Mesendoderm (in vitro differentiated cells): ENCODE data around the gene INVS.

Experiments
- DNase-seq: peaks from one replicate; pipeline ENCODE4 v3.0.0; 2013
- H2AK5ac ChIP-seq: 2 replicates; pipeline ENCODE4 v1.6.1; 2013; ENCODE audit warnings: low read length, inconsistent platforms
- H2BK120ac ChIP-seq: 2 replicates; pipeline ENCODE4 v1.6.1; 2013; ENCODE audit warnings: low read depth, mild to moderate bottlenecking, low read length, moderate library complexity, mixed read lengths
- H2BK15ac ChIP-seq: replicated peaks from 2 replicates; pipeline ENCODE4 v1.6.1; 2013; ENCODE audit warnings: low read depth, mild to moderate bottlenecking, moderate library complexity
- H2BK5ac ChIP-seq: 2 replicates; pipeline ENCODE4 v1.6.1; 2013; ENCODE audit warnings: low read length, inconsistent platforms
- H3K18ac ChIP-seq: 2 replicates; pipeline ENCODE4 v1.6.1; 2013; ENCODE audit warnings: mild to moderate bottlenecking, low read length, mixed read lengths
- H3K23ac ChIP-seq: one replicate; pipeline ENCODE4 v1.6.1; 2013; ENCODE audit warnings: low read length
- H3K27ac ChIP-seq: 2 replicates; pipeline ENCODE4 v1.5.1; 2013; ENCODE audit warnings: low read depth, mild to moderate bottlenecking, inconsistent platforms, low read length, moderate library complexity
- H3K27me3 ChIP-seq: 2 replicates; pipeline ENCODE4 v1.6.1; 2013; ENCODE audit warnings: low read length, control low read depth, mild to moderate bottlenecking, inconsistent platforms; ENCODE audit not compliant: insufficient read depth, poor library complexity
- H3K36me3 ChIP-seq: 2 replicates; pipeline ENCODE4 v1.6.1; 2013; ENCODE audit warnings: low read length, inconsistent platforms; ENCODE audit not compliant: control insufficient read depth, insufficient read depth
- H3K4ac ChIP-seq: one replicate; pipeline ENCODE4 v1.6.1; 2013; ENCODE audit warnings: low read depth, mild to moderate bottlenecking, low read length, moderate library complexity
- H3K4me1 ChIP-seq: 2 replicates; pipeline ENCODE4 v1.6.1; 2013; ENCODE audit warnings: low read depth, low read length, inconsistent platforms; ENCODE audit not compliant: control insufficient read depth
- H3K4me2 ChIP-seq: 2 replicates; pipeline ENCODE4 v1.6.1; 2013; ENCODE audit warnings: low read length
- H3K4me3 ChIP-seq: 2 replicates; pipeline ENCODE4 v1.5.1; 2013; ENCODE audit warnings: mild to moderate bottlenecking, low read length
- H3K56ac ChIP-seq: one replicate; pipeline ENCODE4 v1.6.1; 2013; ENCODE audit warnings: low read length
- H3K79me1 ChIP-seq: 2 replicates; pipeline ENCODE4 v1.6.1; 2013; ENCODE audit warnings: low read length, inconsistent platforms
- H3K79me2 ChIP-seq: 2 replicates; pipeline ENCODE4 v1.6.1; 2013; ENCODE audit warnings: mild to moderate bottlenecking, low read length; ENCODE audit not compliant: control insufficient read depth, insufficient read depth
- H3K9ac ChIP-seq: 2 replicates; pipeline ENCODE4 v1.6.1; 2013; ENCODE audit warnings: low read length, inconsistent platforms
- H4K5ac ChIP-seq: one replicate; pipeline ENCODE4 v1.6.1; 2013; ENCODE audit warnings: low read length
- H4K8ac ChIP-seq: one replicate; pipeline ENCODE4 v1.6.1; 2013; ENCODE audit warnings: low read depth, mild to moderate bottlenecking, control low read depth, low read length, moderate library complexity
- WGBS: extraction: QIAGEN DNeasy Blood & Tissue Kit; methylation state at CpG from one replicate; pipeline ENCODE4 v1.1.7; 2013; ENCODE audit warnings: low lambda C conversion rate, missing lambda C conversion rate; ENCODE audit not compliant: insufficient coverage; ENCODE audit errors: extremely low coverage; 5-methylcytosine and 5-hydroxymethylcytosine counted together

Gene INVS

DNA sequence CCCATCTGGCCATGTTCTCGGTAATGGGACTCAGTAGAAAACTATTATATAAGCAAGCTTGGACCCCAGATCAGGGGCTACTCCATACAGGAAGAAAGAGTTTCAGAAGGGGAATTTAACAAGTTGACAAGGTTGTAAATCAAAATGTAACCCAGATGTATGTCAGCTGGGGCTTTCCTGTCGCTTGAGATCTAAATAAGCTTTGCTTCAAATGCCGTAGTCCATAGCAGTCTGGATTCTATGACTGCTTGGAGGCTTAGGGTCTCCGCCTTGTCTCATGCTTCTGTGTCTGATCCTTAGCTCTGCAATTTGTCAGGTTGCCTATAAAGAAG, 183.3 kb downstream of the INVS start:
- Histone ChIP-seq H3K79me2 (no peaks in the 10 kb centered on the region), H2BK15ac (no peak overlapping the region), H3K18ac (no peak overlapping the region), H3K4me3 (no peak overlapping the region), H2BK5ac (no peak overlapping the region), H3K27me3 (no peaks in the 10 kb centered on the region), H3K27ac (no peak overlapping the region), H3K56ac (no peak overlapping the region), H4K5ac (no peak overlapping the region), H3K79me1 (no peaks in the 10 kb centered on the region), H3K36me3 (no peaks in the 10 kb centered on the region), H3K9ac (no peak overlapping the region), H3K23ac (no peak overlapping the region), H2AK5ac (no peak overlapping the region), H3K4me1 (no peaks in the 10 kb centered on the region), H3K4ac (no peak overlapping the region), H4K8ac (no peak overlapping the region), H3K4me2 (no peak overlapping the region), H2BK120ac (no peak overlapping the region)
- WGBS: no CpG with 5 or more reads among the region's 4 CpGs
- DNase-seq: no peak

DNA sequence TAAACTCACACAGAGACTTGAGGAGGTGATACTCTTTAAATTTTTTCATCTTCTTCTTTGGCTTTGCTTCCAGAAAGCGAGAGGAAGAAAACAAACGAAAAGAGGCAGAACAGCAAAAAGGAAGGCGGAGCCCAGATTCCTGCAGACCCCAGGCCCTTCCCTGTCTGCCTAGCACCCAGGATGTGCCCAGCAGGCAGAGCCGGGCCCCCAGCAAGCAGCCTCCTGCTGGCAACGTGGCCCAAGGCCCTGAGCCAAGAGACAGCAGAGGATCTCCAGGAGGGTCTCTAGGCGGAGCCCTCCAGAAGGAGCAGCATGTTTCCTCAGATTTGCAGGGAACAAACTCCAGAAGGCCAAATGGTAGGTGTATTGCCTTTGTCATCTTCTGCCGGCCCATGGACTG, 185.2 kb downstream of the INVS start:
- no peak overlapping the region for H3K9ac ChIP-seq

DNA sequence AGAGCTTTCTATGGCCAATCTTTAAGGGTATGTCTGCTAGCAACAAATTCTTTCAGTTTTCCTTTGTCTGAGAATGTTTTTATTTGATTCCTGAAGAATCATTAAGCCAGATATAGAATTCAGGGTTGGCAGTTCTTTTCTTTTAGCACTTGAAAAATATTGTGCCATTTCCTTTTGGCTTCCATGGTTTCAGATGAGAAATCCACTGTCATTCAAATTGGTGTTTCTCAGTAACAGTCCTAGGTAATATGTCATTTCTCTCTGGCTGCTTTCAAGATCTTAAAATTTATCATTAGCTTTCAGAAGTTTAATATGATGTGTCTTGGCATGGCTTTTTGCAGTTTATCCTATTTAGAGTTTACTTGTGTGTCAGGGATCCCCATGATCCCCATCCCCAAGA, 186.0 kb downstream of the INVS start:
- Histone ChIP-seq H3K27me3 (no peaks in the 10 kb centered on the region), H2BK120ac (no peak overlapping the region), H3K4me1 (no peaks in the 10 kb centered on the region), H3K4ac (no peak overlapping the region), H3K9ac (no peak overlapping the region), H2AK5ac (no peak overlapping the region), H2BK5ac (no peak overlapping the region), H4K5ac (no peak overlapping the region), H3K56ac (no peak overlapping the region), H2BK15ac (no peak overlapping the region), H3K4me3 (no peak overlapping the region), H3K79me1 (no peaks in the 10 kb centered on the region), H3K18ac (no peak overlapping the region), H3K23ac (no peak overlapping the region), H3K36me3 (no peaks in the 10 kb centered on the region), H3K4me2 (no peak overlapping the region), H4K8ac (no peak overlapping the region), H3K27ac (no peak overlapping the region), H3K79me2 (no peaks in the 10 kb centered on the region)
- no peak for DNase-seq

More for the DNA sequence above, 185.2 kb downstream of the INVS start:
- WGBS: no CpG with 5 or more reads among the region's 7 CpGs
- Histone ChIP-seq H3K27me3 (no peaks in the 10 kb centered on the region), H3K4me1 (no peaks in the 10 kb centered on the region), H4K8ac (no peak overlapping the region), H3K4ac (no peak overlapping the region), H2BK15ac (no peak overlapping the region), H4K5ac (no peak overlapping the region), H3K56ac (no peak overlapping the region), H3K27ac (no peak overlapping the region), H3K36me3 (no peaks in the 10 kb centered on the region), H2AK5ac (no peak overlapping the region), H3K79me2 (no peaks in the 10 kb centered on the region), H2BK5ac (no peak overlapping the region), H3K4me3 (no peak overlapping the region), H3K18ac (no peak overlapping the region), H3K23ac (no peak overlapping the region), H3K79me1 (no peaks in the 10 kb centered on the region), H3K4me2 (no peak overlapping the region), H2BK120ac (no peak overlapping the region)
- DNase-seq: no peak

DNA sequence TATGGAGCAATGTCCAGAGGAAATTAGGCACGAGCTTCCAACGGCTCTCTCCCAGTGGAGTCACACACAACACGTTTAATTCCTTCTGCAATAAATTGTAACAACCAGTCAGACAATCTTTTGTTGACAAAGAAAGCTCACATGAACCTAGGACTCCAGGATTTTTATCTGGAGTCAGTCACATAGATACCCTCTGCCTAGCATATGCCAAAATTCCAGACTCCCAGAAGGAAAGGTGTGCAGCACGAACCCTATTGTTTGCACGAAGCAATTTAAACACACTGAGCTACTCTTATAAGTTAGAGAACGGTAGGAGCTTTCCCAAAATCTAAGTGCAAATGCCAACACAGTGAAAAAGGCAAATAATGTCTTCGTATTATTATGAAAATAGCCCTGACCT, 186.6 kb downstream of the INVS start:
- Histone ChIP-seq H3K27me3 (no peaks in the 10 kb centered on the region), H3K18ac (no peak overlapping the region), H3K79me1 (no peaks in the 10 kb centered on the region), H3K4me3 (no peak overlapping the region), H3K9ac (no peak overlapping the region), H2BK120ac (no peak overlapping the region), H3K4me1 (no peaks in the 10 kb centered on the region), H2AK5ac (no peak overlapping the region), H2BK5ac (no peak overlapping the region), H3K4me2 (no peak overlapping the region), H3K23ac (no peak overlapping the region), H3K27ac (no peak overlapping the region), H3K56ac (no peak overlapping the region), H4K8ac (no peak overlapping the region), H4K5ac (no peak overlapping the region), H2BK15ac (no peak overlapping the region), H3K4ac (no peak overlapping the region), H3K79me2 (no peaks in the 10 kb centered on the region), H3K36me3 (no peaks in the 10 kb centered on the region)
- no peak for DNase-seq
- no CpG with 5 or more reads among the region's 7 CpGs for WGBS

DNA sequence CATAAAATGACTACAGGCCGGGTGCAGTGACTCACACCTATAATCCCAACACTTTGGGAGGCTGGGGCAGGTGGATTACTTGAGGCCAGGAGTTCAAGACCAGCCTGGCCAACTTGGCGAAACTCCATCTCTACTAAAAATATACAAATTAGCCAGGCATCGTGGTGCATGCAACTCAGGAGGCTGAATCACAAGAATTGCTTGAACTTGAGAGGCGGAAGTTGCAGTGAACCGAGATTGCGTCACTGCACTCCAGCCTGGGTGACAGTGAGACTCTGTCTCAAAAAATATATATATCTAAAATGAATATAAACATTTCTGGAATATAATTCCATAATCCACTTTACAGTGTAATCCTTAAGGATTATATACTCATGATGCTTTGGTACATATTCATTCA, 187.2 kb downstream of the INVS start:
- no peak overlapping the region for H4K5ac ChIP-seq
- H2BK15ac ChIP-seq: no peak overlapping the region
- H3K79me2 ChIP-seq: no peaks in the 10 kb centered on the region
- no peak overlapping the region for H3K18ac ChIP-seq
- no peak overlapping the region for H2AK5ac ChIP-seq
- no peak overlapping the region for H4K8ac ChIP-seq
- no peak overlapping the region for H3K4me3 ChIP-seq
- H3K9ac ChIP-seq: no peak overlapping the region
- H3K36me3 ChIP-seq: no peaks in the 10 kb centered on the region
- H3K27ac ChIP-seq: no peak overlapping the region
- H3K4ac ChIP-seq: no peak overlapping the region
- no peaks in the 10 kb centered on the region for H3K79me1 ChIP-seq
- H3K56ac ChIP-seq: no peak overlapping the region
- H2BK120ac ChIP-seq: no peak overlapping the region
- H3K4me2 ChIP-seq: no peak overlapping the region
- no peaks in the 10 kb centered on the region for H3K4me1 ChIP-seq
- H3K27me3 ChIP-seq: no peaks in the 10 kb centered on the region
- H2BK5ac ChIP-seq: no peak overlapping the region
- H3K23ac ChIP-seq: no peak overlapping the region
- DNase-seq: no peak
- no CpG with 5 or more reads among the region's 6 CpGs for WGBS

DNA sequence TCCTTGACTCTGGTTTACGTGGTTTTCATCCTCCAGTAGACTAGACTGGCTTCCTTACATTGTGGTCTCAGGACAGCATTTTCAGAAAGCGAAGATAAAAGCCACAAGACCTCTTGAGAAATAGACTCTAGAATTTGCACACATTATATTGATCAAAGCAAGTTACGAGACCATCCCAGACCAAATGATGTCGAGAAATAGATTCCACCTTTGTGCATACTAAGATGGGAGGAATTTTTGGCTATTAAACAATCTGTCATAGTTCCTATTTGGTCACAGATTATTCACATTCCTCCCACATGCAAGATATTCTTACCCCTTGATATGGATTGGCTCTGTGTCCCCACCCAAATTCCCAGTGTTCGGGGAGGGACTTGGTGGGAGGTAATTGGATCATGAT, 188.1 kb downstream of the INVS start:
- H2BK15ac ChIP-seq: no peak overlapping the region
- no peak overlapping the region for H3K4ac ChIP-seq
- H3K4me1 ChIP-seq: no peaks in the 10 kb centered on the region
- H3K56ac ChIP-seq: no peak overlapping the region
- H3K79me2 ChIP-seq: no peaks in the 10 kb centered on the region
- no peak overlapping the region for H3K27ac ChIP-seq
- H3K9ac ChIP-seq: no peak overlapping the region
- H3K79me1 ChIP-seq: no peaks in the 10 kb centered on the region
- DNase-seq: no peak
- no peak overlapping the region for H3K4me3 ChIP-seq
- H4K8ac ChIP-seq: no peak overlapping the region
- no peaks in the 10 kb centered on the region for H3K27me3 ChIP-seq
- H2AK5ac ChIP-seq: no peak overlapping the region
- H3K18ac ChIP-seq: no peak overlapping the region
- no peak overlapping the region for H3K23ac ChIP-seq
- no peak overlapping the region for H3K4me2 ChIP-seq
- no peak overlapping the region for H4K5ac ChIP-seq
- no peak overlapping the region for H2BK5ac ChIP-seq
- no peak overlapping the region for H2BK120ac ChIP-seq
- WGBS: no CpG with 5 or more reads among the region's 5 CpGs
- no peaks in the 10 kb centered on the region for H3K36me3 ChIP-seq
